H1 (cell line): ENCODE results near the gene RALY. TPM values are rescaled to one million over a fixed set of nuclear protein-coding genes. Genes with fewer than 3 reads are reported as not detected.

Experiments
- BACH1 ChIP-seq: IDR thresholded peaks from 2 replicates; pipeline ENCODE4 v1.6.1; 2012; ENCODE audit warnings: low read length, improper control_type of control experiment
- CBX8 ChIP-seq: fragments of 300-800, 300-1000 bp; sonication (generic); IDR thresholded peaks from 2 replicates; pipeline ENCODE4 v1.7.1; 2016; ENCODE audit warnings: low read depth, low read length, borderline replicate concordance
- CHD1 ChIP-seq: IDR thresholded peaks from 2 replicates; pipeline ENCODE4 v1.6.1; 2012; ENCODE audit warnings: low read depth, low read length, improper control_type of control experiment
- CTBP2 ChIP-seq: IDR thresholded peaks from 2 replicates; pipeline ENCODE4 v1.7.0; 2011; ENCODE audit warnings: borderline replicate concordance, mild to moderate bottlenecking, moderate library complexity, mixed read lengths, low read length; ENCODE audit not compliant: insufficient read depth, insufficient read length
- POU5F1 ChIP-seq: IDR thresholded peaks from 2 replicates; pipeline ENCODE4 v1.6.1; 2011; ENCODE audit warnings: low read depth, mild to moderate bottlenecking, low read length, moderate library complexity
- RBBP5 ChIP-seq: IDR thresholded peaks from 2 replicates; pipeline ENCODE4 v1.7.1; 2012; ENCODE audit warnings: low read depth, mild to moderate bottlenecking, inconsistent platforms, low read length, moderate library complexity, borderline replicate concordance
- TBP ChIP-seq: IDR thresholded peaks from 2 replicates; pipeline ENCODE4 v1.6.1; 2011; ENCODE audit warnings: low read depth, low read length, improper control_type of control experiment
- ZNF274 ChIP-seq: IDR thresholded peaks from 2 replicates; pipeline ENCODE4 v1.7.0; 2012; ENCODE audit warnings: low read length, borderline replicate concordance; ENCODE audit errors: extremely low read depth
- polyA plus RNA-seq, 7 experiments: library from polyadenylated mRNA; depleted of rRNA in 3 of 7; stranded (reverse) in 5 of 7; unstranded in 2 of 7; fragments of >200 nt in 5 of 7; fragments of 200-250 nt in 2 of 7; gene quantifications; 1 replicate in 5 of 7; 2 replicates in 1 of 7; 4 replicates in 1 of 7; pipeline versions ENCODE4 v1.2.1 to v1.2.3, GENCODE V29; 2011 to 2013; ENCODE audit warnings: missing spikeins in 2 of 7, mixed read lengths in 2 of 7
- total RNA-seq: library from RNA; stranded (reverse); fragmentation: NEBNext Ultra II Directional; extraction: Animal tissue kit (Norgen Biotek cat#: 25700); gene quantifications from 2 replicates; pipeline ENCODE4 v1.2.1, GENCODE V29; 2021
- TF ChIP-seq, protein P1 (sequence below): fragments of 300-600 bp; sonication (generic); IDR thresholded peaks from 2 replicates; pipeline ENCODE4 v1.7.1; 2012; ENCODE audit warnings: low read length, moderate library complexity, mild to moderate bottlenecking, inconsistent platforms; ENCODE audit not compliant: insufficient replicate concordance
- TF ChIP-seq, protein P2 (sequence below): IDR thresholded peaks from 2 replicates; pipeline ENCODE4 v1.6.1; 2011; ENCODE audit warnings: low read length, improper control_type of control experiment

Gene RALY
- total and polyA plus RNA-seq, 2 of the 8 experiments (the other 6 are each of a cell fraction or from before 2014, with no cell fraction given) = 133 to 148 TPM

DNA sequence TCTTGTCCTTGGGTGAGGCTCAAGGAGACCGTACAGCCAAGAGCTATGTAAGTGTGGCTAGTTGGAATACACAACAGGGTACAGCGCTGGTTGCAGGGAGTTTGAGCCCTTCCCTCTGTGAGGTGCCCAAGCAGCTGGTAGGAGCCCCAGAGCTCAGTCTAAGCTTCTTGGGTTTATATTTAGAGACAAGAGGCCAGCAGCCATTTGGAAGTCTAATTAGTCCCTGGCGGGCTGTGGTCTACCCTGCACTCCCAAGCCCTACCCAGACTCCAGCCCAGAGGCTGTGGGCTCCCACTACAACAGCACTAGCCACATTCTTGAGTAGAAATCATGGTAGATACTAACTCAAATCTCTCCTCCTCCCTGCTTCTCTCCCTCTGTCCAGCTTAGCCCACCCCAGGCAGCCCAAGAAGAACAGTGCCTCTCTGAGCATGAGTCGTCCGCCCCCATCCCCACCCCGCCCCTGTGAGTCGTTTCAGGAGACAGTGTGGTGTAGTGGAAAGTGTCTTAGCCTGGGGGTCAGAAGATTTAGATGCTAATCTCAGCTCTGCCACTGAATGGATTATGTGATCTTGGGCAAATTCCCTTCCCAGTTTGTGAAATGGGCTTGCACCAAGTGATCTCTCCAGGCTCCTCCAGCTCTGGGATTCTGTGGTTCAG, 80.5 kb downstream of the RALY start (continued):
- TF ChIP-seq, protein P1, sequence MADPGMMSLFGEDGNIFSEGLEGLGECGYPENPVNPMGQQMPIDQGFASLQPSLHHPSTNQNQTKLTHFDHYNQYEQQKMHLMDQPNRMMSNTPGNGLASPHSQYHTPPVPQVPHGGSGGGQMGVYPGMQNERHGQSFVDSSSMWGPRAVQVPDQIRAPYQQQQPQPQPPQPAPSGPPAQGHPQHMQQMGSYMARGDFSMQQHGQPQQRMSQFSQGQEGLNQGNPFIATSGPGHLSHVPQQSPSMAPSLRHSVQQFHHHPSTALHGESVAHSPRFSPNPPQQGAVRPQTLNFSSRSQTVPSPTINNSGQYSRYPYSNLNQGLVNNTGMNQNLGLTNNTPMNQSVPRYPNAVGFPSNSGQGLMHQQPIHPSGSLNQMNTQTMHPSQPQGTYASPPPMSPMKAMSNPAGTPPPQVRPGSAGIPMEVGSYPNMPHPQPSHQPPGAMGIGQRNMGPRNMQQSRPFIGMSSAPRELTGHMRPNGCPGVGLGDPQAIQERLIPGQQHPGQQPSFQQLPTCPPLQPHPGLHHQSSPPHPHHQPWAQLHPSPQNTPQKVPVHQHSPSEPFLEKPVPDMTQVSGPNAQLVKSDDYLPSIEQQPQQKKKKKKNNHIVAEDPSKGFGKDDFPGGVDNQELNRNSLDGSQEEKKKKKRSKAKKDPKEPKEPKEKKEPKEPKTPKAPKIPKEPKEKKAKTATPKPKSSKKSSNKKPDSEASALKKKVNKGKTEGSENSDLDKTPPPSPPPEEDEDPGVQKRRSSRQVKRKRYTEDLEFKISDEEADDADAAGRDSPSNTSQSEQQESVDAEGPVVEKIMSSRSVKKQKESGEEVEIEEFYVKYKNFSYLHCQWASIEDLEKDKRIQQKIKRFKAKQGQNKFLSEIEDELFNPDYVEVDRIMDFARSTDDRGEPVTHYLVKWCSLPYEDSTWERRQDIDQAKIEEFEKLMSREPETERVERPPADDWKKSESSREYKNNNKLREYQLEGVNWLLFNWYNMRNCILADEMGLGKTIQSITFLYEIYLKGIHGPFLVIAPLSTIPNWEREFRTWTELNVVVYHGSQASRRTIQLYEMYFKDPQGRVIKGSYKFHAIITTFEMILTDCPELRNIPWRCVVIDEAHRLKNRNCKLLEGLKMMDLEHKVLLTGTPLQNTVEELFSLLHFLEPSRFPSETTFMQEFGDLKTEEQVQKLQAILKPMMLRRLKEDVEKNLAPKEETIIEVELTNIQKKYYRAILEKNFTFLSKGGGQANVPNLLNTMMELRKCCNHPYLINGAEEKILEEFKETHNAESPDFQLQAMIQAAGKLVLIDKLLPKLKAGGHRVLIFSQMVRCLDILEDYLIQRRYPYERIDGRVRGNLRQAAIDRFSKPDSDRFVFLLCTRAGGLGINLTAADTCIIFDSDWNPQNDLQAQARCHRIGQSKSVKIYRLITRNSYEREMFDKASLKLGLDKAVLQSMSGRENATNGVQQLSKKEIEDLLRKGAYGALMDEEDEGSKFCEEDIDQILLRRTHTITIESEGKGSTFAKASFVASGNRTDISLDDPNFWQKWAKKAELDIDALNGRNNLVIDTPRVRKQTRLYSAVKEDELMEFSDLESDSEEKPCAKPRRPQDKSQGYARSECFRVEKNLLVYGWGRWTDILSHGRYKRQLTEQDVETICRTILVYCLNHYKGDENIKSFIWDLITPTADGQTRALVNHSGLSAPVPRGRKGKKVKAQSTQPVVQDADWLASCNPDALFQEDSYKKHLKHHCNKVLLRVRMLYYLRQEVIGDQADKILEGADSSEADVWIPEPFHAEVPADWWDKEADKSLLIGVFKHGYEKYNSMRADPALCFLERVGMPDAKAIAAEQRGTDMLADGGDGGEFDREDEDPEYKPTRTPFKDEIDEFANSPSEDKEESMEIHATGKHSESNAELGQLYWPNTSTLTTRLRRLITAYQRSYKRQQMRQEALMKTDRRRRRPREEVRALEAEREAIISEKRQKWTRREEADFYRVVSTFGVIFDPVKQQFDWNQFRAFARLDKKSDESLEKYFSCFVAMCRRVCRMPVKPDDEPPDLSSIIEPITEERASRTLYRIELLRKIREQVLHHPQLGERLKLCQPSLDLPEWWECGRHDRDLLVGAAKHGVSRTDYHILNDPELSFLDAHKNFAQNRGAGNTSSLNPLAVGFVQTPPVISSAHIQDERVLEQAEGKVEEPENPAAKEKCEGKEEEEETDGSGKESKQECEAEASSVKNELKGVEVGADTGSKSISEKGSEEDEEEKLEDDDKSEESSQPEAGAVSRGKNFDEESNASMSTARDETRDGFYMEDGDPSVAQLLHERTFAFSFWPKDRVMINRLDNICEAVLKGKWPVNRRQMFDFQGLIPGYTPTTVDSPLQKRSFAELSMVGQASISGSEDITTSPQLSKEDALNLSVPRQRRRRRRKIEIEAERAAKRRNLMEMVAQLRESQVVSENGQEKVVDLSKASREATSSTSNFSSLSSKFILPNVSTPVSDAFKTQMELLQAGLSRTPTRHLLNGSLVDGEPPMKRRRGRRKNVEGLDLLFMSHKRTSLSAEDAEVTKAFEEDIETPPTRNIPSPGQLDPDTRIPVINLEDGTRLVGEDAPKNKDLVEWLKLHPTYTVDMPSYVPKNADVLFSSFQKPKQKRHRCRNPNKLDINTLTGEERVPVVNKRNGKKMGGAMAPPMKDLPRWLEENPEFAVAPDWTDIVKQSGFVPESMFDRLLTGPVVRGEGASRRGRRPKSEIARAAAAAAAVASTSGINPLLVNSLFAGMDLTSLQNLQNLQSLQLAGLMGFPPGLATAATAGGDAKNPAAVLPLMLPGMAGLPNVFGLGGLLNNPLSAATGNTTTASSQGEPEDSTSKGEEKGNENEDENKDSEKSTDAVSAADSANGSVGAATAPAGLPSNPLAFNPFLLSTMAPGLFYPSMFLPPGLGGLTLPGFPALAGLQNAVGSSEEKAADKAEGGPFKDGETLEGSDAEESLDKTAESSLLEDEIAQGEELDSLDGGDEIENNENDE = no peak
- TF ChIP-seq RBBP5 (no peak), POU5F1 (no peak), CBX8 (no peak), TBP (no peak), BACH1 (no peak), CTBP2 (no peak), CHD1 (no peak), ZNF274 (no peak)
- TF ChIP-seq, protein P2, sequence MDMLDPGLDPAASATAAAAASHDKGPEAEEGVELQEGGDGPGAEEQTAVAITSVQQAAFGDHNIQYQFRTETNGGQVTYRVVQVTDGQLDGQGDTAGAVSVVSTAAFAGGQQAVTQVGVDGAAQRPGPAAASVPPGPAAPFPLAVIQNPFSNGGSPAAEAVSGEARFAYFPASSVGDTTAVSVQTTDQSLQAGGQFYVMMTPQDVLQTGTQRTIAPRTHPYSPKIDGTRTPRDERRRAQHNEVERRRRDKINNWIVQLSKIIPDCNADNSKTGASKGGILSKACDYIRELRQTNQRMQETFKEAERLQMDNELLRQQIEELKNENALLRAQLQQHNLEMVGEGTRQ = no peak
